ENCODE results near the gene SKAP1. TPM values are rescaled to one million over a fixed set of nuclear protein-coding genes. Genes with fewer than 3 reads are reported as not detected.

Gene SKAP1
- total and polyA plus RNA-seq, 4 donors = 0.84 to 3.6 (median 3.1) TPM; not detected in 1

GRCh38 chr17:48240562-48241130 lies 189.4 kb downstream of the SKAP1 start:
- intact Hi-C loops (cut with DNase I) = no loop called here
- Histone ChIP-seq H3K9me3 (ENCODE audit: control insufficient read depth, low read length) (no peaks in the 10 kb centered on the region), H3K4me1 (ENCODE audit: control insufficient read depth in 1 of 2, insufficient read depth in 2 of 2, low read length in 2 of 2) (no peaks in the 10 kb centered on the region), H3K36me3 (ENCODE audit: control insufficient read depth in 1 of 2, insufficient read depth in 2 of 2, low read length in 1 of 2) (no peaks in the 10 kb centered on the region), H3K27me3 (ENCODE audit: control insufficient read depth in 1 of 2, insufficient read depth in 2 of 2, low read length in 1 of 2) (no peaks in the 10 kb centered on the region), H3K4me3 (ENCODE audit: low read length in 2 of 2) (no peak overlapping the region), H3K27ac (ENCODE audit: low read depth in 1 of 2, low read length in 2 of 2) (no peak overlapping the region)
- WGBS, 2 donors = 39 to 40% methylated on average over 2 of the region's 2 CpGs
- DNase-seq = no peak
- no peak for ATAC-seq (ENCODE audit: low FRiP score)

- no peaks in the 10 kb centered on the region for H3K36me3 ChIP-seq (ENCODE audit: control insufficient read depth in 1 of 2, insufficient read depth in 2 of 2, low read length in 1 of 2)
- DNase-seq = no peak
- H3K27ac ChIP-seq (ENCODE audit: low read depth in 1 of 2, low read length in 2 of 2) = no peak overlapping the region
- no peak overlapping the region for H3K4me3 ChIP-seq (ENCODE audit: low read length in 2 of 2)
- WGBS, 2 donors = 44 to 59% methylated on average over 2 of the region's 2 CpGs
- intact Hi-C loops (cut with DNase I) = no loop called here
- ATAC-seq (ENCODE audit: low FRiP score) = no peak
- no peaks in the 10 kb centered on the region for H3K4me1 ChIP-seq (ENCODE audit: control insufficient read depth in 1 of 2, insufficient read depth in 2 of 2, low read length in 2 of 2)
- H3K9me3 ChIP-seq (ENCODE audit: control insufficient read depth, low read length) = no peaks in the 10 kb centered on the region
- no peaks in the 10 kb centered on the region for H3K27me3 ChIP-seq (ENCODE audit: control insufficient read depth in 1 of 2, insufficient read depth in 2 of 2, low read length in 1 of 2)
Measured at GRCh38 chr17:48240122-48240521, 189.9 kb downstream of the SKAP1 start.

- Histone ChIP-seq H3K4me1 (ENCODE audit: control insufficient read depth in 1 of 2, insufficient read depth in 2 of 2, low read length in 2 of 2) (no peaks in the 10 kb centered on the region), H3K36me3 (ENCODE audit: control insufficient read depth in 1 of 2, insufficient read depth in 2 of 2, low read length in 1 of 2) (no peaks in the 10 kb centered on the region), H3K4me3 (ENCODE audit: low read length in 2 of 2) (no peak overlapping the region), H3K27ac (ENCODE audit: low read depth in 1 of 2, low read length in 2 of 2) (no peak overlapping the region), H3K27me3 (ENCODE audit: control insufficient read depth in 1 of 2, insufficient read depth in 2 of 2, low read length in 1 of 2) (no peaks in the 10 kb centered on the region), H3K9me3 (ENCODE audit: control insufficient read depth, low read length) (no peaks in the 10 kb centered on the region)
- ATAC-seq (ENCODE audit: low FRiP score) = no peak
- intact Hi-C loops (cut with DNase I) = no loop called here
- no peak for DNase-seq
- WGBS, 2 donors = 82 to 86% methylated on average over 1 of the region's 1 CpG
Measured at GRCh38 chr17:48239603-48239995, 190.4 kb downstream of the SKAP1 start.

- 90 to 91% methylated on average over 4 of the region's 4 CpGs for WGBS, 2 donors
- DNase-seq = no peak
- no peak for ATAC-seq (ENCODE audit: low FRiP score)
- Histone ChIP-seq H3K4me1 (ENCODE audit: control insufficient read depth in 1 of 2, insufficient read depth in 2 of 2, low read length in 2 of 2) (no peaks in the 10 kb centered on the region), H3K27ac (ENCODE audit: low read depth in 1 of 2, low read length in 2 of 2) (no peak overlapping the region), H3K4me3 (ENCODE audit: low read length in 2 of 2) (no peak overlapping the region), H3K36me3 (ENCODE audit: control insufficient read depth in 1 of 2, insufficient read depth in 2 of 2, low read length in 1 of 2) (no peaks in the 10 kb centered on the region), H3K9me3 (ENCODE audit: control insufficient read depth, low read length) (no peaks in the 10 kb centered on the region), H3K27me3 (ENCODE audit: control insufficient read depth in 1 of 2, insufficient read depth in 2 of 2, low read length in 1 of 2) (no peaks in the 10 kb centered on the region)
- intact Hi-C loops (cut with DNase I) = no loop called here
Measured at GRCh38 chr17:48238933-48239602, 190.9 kb downstream of the SKAP1 start.

GRCh38 chr17:48237456-48237855 lies 192.6 kb downstream of the SKAP1 start:
- H3K27me3 ChIP-seq (ENCODE audit: control insufficient read depth in 1 of 2, insufficient read depth in 2 of 2, low read length in 1 of 2) = no peaks in the 10 kb centered on the region
- H3K4me3 ChIP-seq (ENCODE audit: low read length in 2 of 2) = no peak overlapping the region

GRCh38 chr17:48236681-48237134 lies 193.3 kb downstream of the SKAP1 start:
- ATAC-seq (ENCODE audit: low FRiP score) = no peak

More at GRCh38 chr17:48237456-48237855, 192.6 kb downstream of the SKAP1 start:
- DNase-seq (no peak), ATAC-seq (ENCODE audit: low FRiP score) (no peak)
- intact Hi-C loops (cut with DNase I) = no loop called here
- WGBS, 2 donors = 93 to 100% methylated on average over 1 of the region's 1 CpG
- no peaks in the 10 kb centered on the region for H3K9me3 ChIP-seq (ENCODE audit: control insufficient read depth, low read length)
- H3K4me1 ChIP-seq (ENCODE audit: control insufficient read depth in 1 of 2, insufficient read depth in 2 of 2, low read length in 2 of 2) = no peaks in the 10 kb centered on the region
- H3K36me3 ChIP-seq (ENCODE audit: control insufficient read depth in 1 of 2, insufficient read depth in 2 of 2, low read length in 1 of 2) = no peaks in the 10 kb centered on the region
- H3K27ac ChIP-seq (ENCODE audit: low read depth in 1 of 2, low read length in 2 of 2) = no peak overlapping the region

GRCh38 chr17:48234922-48235321 lies 195.1 kb downstream of the SKAP1 start:
- WGBS, 2 donors = 89 to 91% methylated on average over 2 of the region's 2 CpGs

More at GRCh38 chr17:48236681-48237134, 193.3 kb downstream of the SKAP1 start:
- no peaks in the 10 kb centered on the region for H3K9me3 ChIP-seq (ENCODE audit: control insufficient read depth, low read length)
- H3K27me3 ChIP-seq (ENCODE audit: control insufficient read depth in 1 of 2, insufficient read depth in 2 of 2, low read length in 1 of 2) = no peaks in the 10 kb centered on the region
- no peaks in the 10 kb centered on the region for H3K36me3 ChIP-seq (ENCODE audit: control insufficient read depth in 1 of 2, insufficient read depth in 2 of 2, low read length in 1 of 2)
- H3K4me3 ChIP-seq (ENCODE audit: low read length in 2 of 2) = no peak overlapping the region
- intact Hi-C loops (cut with DNase I) = no loop called here
- no peak for DNase-seq
- H3K4me1 ChIP-seq (ENCODE audit: control insufficient read depth in 1 of 2, insufficient read depth in 2 of 2, low read length in 2 of 2) = no peaks in the 10 kb centered on the region
- no peak overlapping the region for H3K27ac ChIP-seq (ENCODE audit: low read depth in 1 of 2, low read length in 2 of 2)

GRCh38 chr17:48231995-48232959 lies 197.7 kb downstream of the SKAP1 start:
- Histone ChIP-seq H3K9me3 (ENCODE audit: control insufficient read depth, low read length) (no peaks in the 10 kb centered on the region), H3K27ac (ENCODE audit: low read depth in 1 of 2, low read length in 2 of 2) (no peak overlapping the region), H3K36me3 (ENCODE audit: control insufficient read depth in 1 of 2, insufficient read depth in 2 of 2, low read length in 1 of 2) (no peaks in the 10 kb centered on the region), H3K4me1 (ENCODE audit: control insufficient read depth in 1 of 2, insufficient read depth in 2 of 2, low read length in 2 of 2) (no peaks in the 10 kb centered on the region), H3K27me3 (ENCODE audit: control insufficient read depth in 1 of 2, insufficient read depth in 2 of 2, low read length in 1 of 2) (no peaks in the 10 kb centered on the region), H3K4me3 (ENCODE audit: low read length in 2 of 2) (no peak overlapping the region)
- ATAC-seq (ENCODE audit: low FRiP score) = no peak
- no peak for DNase-seq
- WGBS, 2 donors = 77 to 78% methylated on average over 8 of the region's 8 CpGs
- intact Hi-C loops (cut with DNase I) = no loop called here

More at GRCh38 chr17:48234922-48235321, 195.1 kb downstream of the SKAP1 start:
- DNase-seq (no peak), ATAC-seq (ENCODE audit: low FRiP score) (no peak)
- Histone ChIP-seq H3K9me3 (ENCODE audit: control insufficient read depth, low read length) (no peaks in the 10 kb centered on the region), H3K27me3 (ENCODE audit: control insufficient read depth in 1 of 2, insufficient read depth in 2 of 2, low read length in 1 of 2) (no peaks in the 10 kb centered on the region), H3K27ac (ENCODE audit: low read depth in 1 of 2, low read length in 2 of 2) (no peak overlapping the region), H3K4me3 (ENCODE audit: low read length in 2 of 2) (no peak overlapping the region), H3K36me3 (ENCODE audit: control insufficient read depth in 1 of 2, insufficient read depth in 2 of 2, low read length in 1 of 2) (no peaks in the 10 kb centered on the region), H3K4me1 (ENCODE audit: control insufficient read depth in 1 of 2, insufficient read depth in 2 of 2, low read length in 2 of 2) (no peaks in the 10 kb centered on the region)
- intact Hi-C loops (cut with DNase I) = no loop called here

Data from aorta (tissue), 5 donors.